Islet of Langerhans (tissue), 1 donor: ENCODE measurements around the gene SLC24A3.

ENCODE experiments used
- FAIRE-seq: peaks from one replicate; lab custom pipeline; 2011; peaks lifted over from hg19 to GRCh38; lab: Jason Lieb, UNC

The SLC24A3 gene

DNA sequence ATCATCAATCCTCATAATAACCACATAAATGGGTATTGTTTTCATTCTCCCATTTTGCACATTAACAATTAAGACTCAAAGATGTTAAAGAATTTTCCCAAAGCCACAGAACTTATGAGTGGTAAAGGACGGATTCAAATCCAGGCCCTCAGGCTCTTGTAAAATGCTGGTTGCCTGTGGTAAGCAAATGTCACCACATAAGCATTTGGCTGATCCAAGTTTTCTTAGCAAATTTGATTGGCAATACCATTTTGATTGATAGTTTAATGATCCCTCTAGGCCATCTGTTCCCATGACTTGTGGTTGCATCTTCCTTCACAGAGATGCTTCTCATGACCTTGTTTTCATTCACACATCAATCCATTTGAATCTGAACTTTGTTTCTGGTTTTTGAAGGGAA lies 293.6 kb downstream of the SLC24A3 start:
- no peak for FAIRE-seq

DNA sequence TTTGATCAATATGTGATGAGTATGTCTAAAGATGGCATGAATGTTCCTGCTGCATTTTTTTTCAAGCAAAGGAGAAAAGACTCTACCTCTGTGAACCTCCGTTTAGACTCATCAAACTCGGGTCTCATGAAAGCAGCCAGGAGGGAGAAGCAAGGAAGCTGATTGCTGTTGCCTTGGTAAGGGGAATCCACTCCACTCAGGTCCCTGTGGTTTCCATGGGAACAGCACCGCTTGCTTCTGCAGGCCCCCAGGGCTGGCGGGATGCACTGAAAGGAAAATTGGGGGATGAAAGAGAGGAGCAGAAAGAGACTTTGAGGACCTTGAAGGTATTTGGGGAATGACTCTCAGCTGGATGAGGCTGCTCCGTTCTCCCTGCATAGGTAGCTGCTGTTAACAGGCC lies 296.0 kb downstream of the SLC24A3 start:
- FAIRE-seq, result no peak

DNA sequence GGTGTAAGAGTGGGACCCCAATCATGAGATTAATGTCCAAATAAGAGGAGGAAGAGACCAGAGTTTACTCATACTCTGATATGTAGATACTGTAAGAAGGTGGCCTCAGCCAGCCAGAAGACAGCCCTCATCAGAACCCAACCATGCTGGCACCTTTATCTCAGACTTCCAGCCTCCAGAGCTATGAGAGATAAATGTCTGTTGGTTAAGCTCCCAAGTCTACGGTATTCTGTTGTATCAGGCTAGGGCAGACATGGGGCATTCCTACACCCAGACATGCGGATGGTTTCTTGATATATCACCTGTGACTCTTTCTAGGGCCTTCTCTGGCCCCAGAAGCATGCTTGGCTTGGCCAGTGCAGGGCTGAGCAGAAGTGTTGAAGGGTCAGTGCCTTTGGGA lies 298.2 kb downstream of the SLC24A3 start:
- no peak for FAIRE-seq

DNA sequence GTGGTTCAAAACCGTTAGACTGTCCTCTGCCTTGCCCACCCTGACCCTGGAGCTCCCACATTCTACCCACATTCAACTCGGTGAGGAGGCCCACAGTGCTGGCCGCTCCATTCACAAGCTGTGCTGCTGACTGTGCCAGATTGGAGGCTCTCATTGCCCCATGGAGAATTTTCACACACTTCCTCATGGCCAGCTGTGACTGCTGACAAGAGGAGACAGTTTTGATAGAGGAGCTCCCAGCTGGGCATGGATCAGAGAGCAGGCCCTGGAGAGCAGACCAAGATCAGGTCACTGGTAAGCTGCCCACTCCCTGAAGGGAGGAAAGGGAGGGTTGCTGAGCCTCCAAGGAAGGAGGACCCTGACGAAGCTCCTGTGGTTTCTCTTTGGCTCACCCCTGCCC lies 299.5 kb downstream of the SLC24A3 start:
- no peak for FAIRE-seq

DNA sequence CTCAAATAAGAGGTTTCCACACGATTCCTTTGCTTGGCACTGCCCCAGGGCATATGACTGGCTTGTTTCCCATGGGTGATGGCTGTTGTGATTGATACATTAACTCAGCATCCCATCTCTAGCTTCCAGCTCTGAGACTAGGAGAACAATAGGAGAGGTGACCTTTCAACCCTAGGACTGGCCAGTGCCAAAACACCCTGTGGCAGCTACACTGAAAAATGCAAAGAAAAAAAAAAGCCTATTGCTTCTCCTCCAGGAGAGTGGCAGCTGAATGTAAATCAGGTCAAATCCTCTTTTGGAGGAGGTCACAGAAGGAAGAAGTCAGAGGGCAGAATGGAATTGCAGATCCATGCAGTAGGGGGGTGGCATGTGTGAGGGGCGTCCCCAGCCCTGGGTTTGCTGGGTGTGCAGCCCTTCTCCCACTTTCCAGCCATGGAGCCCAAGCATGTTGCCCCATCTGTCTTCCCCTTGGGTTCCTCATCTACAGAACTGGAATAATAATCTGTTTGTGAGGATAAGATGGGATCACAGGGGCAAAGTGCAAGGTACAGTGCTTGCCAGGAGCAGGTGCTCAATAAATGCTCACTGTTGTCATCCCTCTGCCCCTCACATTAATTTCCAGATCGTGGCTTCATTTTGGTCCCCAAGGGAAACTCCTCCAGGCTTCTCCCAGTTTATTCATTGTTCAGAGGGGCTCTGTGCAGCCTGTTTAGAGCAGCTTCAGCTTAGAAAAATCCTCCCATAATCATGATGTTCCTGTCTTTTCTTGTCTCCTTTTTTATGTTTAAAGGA lies 300.6 kb downstream of the SLC24A3 start:
- no peak for FAIRE-seq

DNA sequence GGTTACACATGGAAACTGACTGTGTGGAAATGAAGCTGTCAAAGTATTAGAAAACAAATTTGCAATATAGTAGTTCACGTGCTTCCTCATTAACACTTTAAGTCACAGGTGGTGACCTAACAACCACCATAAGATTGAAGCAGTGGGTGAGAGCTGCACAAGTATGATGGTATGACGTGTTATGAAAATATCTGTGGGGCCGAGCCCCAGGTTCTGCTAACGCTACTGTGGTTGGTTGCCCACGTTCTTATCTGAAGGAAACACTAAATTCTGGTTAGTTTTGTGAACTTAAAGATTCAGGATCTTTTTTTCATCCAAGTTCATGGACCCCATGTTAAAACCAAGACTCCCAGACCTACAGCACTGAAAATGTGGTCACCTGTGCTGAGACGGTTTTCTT lies 302.6 kb downstream of the SLC24A3 start:
- FAIRE-seq, result no peak

DNA sequence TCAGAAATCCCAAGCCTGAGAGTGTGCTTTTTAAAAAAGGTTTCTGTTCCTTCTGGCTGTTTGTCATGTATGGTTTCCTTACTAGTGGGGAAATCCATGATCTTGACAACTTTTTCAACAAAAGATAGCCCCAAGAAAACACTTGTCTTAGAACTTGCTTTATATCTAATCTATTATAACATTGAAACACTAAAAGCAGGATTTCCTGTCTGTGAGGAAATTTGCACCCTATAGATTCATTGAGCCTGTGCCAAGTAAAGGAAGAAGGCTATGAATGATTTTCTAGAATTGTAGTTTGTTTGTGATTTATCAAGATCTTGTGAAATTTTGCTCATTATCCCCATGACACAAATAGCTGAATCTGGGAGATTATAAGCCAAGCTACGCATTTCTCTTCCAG lies 307.0 kb downstream of the SLC24A3 start:
- FAIRE-seq, result no peak

DNA sequence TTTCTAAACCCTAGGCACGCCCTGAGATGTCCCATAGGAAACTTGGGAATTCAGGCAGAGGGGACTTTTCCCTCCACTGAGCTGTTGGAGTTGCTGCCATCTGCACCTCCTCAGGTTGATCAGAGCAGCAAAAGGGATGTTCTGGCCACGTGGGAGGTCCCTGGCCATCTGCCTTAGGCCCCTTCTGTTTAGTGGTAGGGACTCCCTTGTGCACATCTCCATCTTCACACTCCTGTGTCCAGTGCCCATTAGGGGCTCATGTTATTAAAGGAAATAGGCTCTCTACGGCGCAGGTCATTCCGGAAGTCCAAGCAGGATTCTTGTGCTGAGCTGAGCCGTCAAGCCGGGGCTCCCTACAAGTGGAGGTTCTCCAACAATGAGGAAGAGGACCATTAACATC lies 307.8 kb downstream of the SLC24A3 start:
- FAIRE-seq, result no peak

DNA sequence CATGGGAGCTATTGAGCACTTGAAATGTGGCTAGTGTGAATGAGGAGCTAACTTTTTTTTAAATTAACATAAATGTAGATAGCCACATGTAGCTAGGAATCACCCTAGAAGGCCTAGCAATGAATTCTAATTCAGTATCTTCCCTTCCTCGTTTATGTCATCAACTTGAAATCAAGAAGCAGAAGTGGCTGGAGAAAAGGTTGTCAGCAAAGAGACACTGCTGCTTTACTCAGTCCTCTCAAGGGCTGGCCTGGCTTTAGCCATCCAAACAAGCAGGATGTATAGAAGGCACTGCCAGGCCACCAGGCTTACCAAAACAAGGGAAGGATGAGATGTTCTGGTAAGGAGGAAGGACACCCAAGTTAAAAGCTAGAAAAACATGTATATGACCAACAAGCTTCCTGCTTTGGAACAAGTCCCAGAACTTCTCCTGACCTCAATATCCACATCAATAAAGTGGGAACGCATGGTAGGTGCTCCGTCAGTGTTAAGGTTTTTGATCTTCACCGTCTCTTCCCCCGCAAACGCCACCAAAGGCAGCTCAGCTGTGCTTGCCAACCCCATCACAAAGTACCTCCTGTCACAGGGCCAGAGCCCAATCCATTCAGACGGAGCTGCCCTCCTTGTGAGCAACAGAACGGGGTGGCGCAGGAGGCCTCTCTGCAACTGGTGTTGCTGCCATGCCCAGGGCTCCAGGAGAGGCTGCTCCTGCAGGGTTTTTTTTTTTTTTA lies 309.8 kb downstream of the SLC24A3 start:
- FAIRE-seq, result no peak

DNA sequence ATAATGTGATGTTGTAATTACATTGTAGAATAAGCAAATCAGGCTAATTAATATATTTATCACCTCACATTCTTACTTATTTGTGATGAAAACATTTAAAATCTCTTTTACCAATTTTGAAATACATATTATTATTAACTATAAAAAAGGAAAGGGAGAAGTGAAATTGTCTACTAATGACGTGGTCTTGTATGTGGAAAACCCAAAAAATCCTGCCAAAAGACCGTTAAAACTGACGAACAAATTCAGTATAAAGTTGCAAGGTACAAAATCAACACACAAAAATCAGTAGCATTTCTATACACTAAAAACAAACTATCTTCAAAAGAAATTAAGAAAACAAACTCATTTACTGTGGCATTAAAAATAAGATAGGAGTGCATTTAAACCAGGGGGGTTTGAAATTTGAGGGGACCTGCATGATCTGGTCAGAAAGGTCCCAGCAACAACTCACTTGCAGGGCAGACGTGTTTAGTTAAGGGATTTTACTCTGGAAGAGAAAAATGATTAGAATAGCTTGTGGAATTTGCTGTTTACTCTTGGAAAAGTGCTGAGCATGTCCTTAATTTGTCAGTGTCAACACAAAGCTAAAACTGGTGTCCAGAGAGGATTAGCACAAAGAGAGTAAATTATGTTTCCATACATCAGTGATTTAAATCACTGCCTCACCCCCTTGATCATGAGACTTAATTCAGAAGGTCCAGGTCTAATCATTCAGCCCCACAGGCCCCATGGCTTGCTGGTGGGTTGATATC lies 310.6 kb downstream of the SLC24A3 start:
- FAIRE-seq, result no peak

DNA sequence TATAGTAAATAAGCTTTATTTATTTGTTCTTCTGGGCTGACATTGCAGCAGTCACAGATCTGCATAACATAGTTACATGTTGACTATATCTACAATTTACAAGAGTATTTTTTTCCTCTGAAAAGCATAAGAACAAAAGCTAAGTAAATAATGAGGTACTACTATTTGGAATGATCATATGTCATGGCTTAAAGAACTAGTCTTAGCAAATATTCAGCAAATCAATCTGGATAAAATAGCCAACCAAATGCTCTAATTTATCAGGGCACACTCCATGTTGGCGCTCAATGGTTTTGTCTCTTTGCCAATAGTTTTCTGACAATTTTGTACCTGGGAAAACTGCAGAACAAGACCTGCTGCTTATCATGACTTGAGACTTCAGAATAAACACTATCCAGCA lies 312.2 kb downstream of the SLC24A3 start:
- no peak for FAIRE-seq

DNA sequence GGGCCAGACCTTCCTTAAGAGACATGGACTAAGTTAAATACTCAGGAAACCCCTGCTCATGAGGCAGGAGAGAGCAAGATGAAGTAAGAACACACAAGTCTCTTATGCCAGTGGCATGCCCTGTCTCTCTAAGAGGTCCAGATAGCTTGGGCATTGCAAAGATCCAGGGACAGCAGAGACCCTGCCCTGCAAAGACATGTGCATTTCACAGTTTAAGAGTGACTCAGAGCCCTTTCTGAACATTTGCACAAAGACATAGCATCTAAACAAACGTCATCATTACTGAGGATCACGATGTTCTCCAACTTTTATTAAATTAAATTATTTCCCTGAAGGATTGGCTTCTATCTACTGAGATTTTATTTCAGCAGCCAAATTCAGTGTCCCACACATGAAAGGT lies 315.1 kb downstream of the SLC24A3 start:
- FAIRE-seq, result no peak

DNA sequence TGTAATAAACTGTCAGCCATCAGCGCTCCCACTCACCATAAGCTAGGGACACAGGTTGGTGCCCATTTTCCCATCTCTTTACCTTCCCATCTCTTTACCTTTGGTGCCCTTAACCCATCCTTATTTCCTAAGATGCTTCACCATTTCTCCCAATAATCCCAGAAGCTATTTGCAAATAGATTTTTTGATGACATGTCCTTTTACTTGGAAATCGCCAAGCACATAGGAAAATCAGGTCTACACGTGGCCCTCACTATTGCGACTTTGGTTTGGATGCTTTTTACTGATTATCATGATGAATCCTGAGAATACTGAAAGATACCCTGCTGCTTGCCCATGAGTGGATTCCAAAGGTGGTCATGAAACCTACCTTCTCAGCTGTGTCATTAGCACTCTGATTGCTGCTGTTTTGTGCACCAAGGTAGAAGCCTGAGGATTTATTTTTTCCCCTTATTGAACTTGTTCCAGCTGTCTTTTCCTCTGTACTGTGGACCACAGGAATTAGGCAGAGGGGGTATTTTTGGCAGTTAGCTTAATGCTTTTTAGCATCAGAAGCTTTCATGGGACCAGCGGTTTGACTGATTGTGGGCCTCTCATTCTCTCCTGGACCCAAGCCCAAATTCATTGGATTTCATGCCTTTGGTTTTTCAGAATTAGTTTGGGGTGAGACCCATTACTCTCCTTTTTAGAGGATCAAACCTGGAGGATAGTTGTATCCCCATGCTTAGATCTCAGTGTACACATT lies 316.0 kb downstream of the SLC24A3 start:
- FAIRE-seq, result no peak

DNA sequence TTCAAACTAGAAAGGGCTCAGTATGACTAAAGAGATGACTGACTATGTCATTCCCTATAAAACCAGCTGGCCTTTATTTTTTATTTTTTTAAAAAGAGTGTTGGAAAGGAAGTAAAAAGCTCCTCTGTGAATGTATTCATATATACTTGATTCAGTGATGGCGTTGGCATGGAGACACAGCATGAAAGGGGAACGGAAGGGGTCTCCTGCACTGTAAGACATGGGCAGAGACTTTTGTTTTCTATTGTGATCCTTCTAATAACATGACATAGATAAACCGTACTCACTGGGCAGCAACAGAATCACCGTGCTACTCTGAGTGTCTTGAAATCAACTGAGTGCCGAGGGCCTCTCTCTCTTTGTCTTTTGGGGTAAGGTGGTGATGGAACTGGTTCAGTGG lies 317.6 kb downstream of the SLC24A3 start:
- FAIRE-seq, result no peak

DNA sequence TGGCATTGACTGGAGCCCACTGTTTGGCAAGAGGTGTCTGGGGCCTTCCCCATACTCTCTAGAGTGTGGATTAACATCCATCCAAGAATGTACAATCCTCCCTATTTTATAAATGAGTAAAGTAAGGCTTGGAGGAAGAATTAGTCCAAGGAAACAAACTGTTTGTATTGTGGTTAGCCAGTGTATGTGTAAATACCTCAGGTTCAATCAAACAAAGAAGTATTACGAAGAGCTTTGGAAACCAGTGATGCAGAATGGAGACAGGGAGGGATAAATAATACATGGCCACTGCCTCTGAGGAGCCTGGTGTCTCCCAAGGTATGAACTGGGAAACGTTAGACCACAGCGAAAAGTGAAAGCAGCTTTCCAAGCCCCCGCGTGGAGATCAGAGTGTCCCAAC lies 319.0 kb downstream of the SLC24A3 start:
- no peak for FAIRE-seq

DNA sequence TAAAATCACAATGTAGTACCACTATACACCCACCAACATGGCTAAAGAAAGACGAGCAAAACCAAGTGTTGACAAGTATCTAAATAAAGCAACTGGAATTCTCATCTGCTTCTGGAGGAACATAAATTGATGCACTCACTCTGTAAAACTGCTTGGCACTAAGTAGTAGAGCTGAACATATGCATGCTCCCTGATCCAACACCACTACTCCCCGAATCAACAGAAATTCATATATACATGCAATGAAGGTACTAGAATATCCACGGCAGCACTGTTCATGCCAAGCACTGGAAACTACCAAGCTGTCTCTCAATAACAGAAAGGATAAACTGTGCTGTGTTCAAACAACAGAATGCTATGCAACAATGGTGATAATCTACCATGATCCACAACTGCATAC lies 326.1 kb downstream of the SLC24A3 start:
- no peak for FAIRE-seq

DNA sequence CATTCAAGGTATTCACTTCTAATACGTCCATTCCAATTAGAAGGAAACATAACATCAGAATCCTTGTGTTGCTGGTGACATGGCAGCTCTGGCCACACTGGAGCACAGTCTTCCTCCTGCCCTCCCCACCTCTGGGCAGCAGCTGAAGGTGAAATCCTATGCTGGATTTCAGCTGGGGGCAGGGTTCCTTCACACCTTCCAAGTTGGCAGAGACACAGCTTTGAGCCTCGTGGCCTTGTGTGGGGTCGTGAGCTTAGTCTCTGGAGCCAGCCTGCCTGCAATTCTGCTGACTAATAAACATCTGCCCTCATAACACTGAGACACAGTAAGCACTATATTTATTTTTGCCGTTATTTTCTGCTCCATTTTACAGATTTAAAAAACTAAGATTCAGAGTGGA lies 326.7 kb downstream of the SLC24A3 start:
- FAIRE-seq, result no peak

DNA sequence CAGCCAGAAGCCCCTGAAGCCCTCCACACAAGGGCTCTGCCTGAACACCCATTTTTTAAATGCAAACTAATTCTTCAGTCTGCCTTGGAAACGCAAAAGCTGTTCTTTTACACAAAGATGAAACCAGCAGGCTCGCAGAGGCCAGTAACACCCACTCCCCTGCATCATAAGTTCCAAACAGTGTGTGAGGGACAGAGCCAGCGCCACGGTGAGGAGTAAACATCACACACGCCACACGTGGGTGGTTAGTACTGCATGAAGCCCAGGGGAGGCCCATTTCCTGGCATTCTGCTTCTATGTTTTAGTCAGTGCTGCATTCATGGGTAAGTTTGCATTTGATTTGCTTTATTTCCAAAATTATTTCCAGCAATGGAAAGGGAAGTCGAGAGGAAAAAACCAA lies 327.9 kb downstream of the SLC24A3 start:
- FAIRE-seq, result no peak

DNA sequence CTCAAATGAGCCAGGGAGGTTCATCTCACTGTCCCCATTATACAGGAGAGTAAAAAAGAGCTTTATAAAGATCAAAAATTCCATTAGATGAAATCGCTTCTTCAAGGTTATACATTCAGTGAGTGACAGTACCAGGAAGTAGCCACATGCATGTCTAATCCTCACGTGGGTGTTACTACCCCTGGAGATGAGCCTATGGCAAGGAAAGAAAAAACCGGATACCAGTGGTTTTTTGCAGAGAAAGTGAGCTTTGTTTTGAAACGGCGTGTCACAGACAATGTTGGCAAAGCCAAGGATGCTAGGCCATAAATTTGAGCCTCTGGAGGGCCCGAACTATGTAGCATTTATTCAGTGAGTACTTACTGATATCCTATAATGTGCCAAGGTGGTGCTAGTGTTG lies 330.7 kb downstream of the SLC24A3 start:
- no peak for FAIRE-seq

DNA sequence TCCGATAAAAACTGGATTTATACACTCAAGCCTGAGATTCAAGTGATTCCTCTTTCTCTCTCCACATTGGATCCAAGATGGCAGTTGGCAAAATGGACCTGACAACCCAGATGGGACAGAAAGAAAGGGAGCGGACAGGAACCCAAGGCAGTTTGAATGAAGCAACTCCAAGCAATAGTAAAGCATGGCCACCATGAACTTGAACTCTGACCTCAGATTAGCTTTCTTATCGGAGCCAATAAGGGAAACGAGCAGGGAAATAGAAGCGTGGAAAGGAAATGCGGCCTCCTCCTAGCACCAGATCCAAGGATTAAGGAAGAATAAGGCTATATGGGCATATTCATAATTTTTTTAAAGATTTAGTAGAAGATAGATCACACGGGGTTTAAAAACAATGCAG lies 332.2 kb downstream of the SLC24A3 start:
- FAIRE-seq, result no peak

DNA sequence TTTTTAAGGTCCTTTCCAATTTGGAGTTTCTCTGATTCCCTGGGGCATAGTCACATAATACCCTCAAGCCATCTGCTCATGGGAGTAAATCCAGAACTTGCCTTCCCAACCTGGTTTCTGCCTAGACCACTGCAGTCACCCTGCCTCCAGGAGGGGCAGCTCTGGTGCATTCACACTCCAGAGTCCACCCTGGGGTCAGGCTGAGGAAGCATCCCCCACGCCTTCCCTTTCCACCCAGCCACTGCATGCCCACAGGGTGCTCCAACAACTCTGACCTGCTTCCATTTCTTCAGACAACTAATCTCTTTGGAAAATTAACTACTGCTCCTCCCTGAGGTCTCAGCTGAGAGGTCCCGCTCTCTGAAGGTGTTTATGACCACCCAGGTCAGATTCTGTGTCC lies 334.2 kb downstream of the SLC24A3 start:
- no peak for FAIRE-seq

DNA sequence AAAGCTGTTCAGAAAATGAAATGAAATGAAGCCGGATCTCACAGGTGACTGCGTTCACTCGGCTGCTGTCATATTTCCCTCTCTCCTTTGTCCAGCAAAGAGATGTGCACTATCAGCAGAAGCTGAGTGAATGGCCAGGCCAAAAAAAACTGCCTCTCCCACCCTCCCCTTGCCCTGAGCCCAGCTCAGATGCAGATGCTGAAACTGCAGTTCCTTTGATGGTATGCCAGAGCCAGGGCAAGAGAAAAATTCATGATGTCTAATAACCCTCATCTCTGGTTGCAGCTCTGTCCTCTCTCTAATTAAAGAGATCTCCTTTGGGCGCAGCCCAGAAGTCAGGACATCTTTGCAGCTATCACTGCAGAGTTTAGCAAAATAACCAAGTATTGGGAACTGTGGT lies 335.1 kb downstream of the SLC24A3 start:
- FAIRE-seq, result no peak

DNA sequence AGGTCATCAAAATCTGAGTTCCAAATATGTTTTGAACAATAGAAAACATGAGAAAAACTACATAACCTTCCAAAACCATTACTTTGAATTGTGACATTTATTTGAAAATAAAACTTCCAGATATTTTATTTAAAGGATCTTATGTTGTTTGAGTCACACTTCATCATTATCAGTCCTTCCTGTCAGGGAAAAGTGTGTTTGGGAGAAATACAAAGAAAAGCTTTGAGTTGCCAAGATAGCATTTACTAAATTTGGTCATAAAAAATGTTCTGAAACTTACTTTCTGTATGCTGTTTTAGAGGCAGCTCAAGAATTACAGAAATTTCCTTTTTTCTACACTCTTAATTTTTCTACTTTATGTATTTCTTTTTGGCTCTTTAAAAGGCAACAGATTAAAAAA lies 337.5 kb downstream of the SLC24A3 start:
- FAIRE-seq, result no peak
